Activated B cell treated with CpG ODN at 0.5 μM for 24 hours (primary cell): ENCODE results near the gene CLCA1. TPM values are rescaled to one million over a fixed set of nuclear protein-coding genes. Genes with fewer than 3 reads are reported as not detected.

Source experiments
- ATAC-seq: fragments of 200-7000 bp; cut with Tn5 transposase; one replicate; pipeline ENCODE4 v1.10.0; 2021; ENCODE audit warnings: low read depth, mild to moderate bottlenecking, moderate library complexity
- CTCF ChIA-PET: fragments of 350-600 bp; sonication (Branson Sonifier 250); formaldehyde crosslinking; loops from one replicate; lab custom pipeline; 2021; ENCODE audit warnings: antibody characterized with exemption; lab: Charles Lee
- POLR2A ChIA-PET: fragments of 350-600 bp; sonication (Branson Sonifier 250); formaldehyde crosslinking; loops from one replicate; lab custom pipeline; 2021; ENCODE audit warnings: antibody characterized with exemption; lab: Charles Lee
- DNase-seq: peaks from one replicate; pipeline ENCODE4 v3.0.0; 2022
- H3K27ac Mint-ChIP-seq: one replicate; pipeline ENCODE4 v1.8.0; 2020; ENCODE audit warnings: mixed read lengths
- H3K27me3 Mint-ChIP-seq: one replicate; pipeline ENCODE4 v1.8.0; 2021; ENCODE audit warnings: mixed read lengths
- H3K36me3 Mint-ChIP-seq: one replicate; pipeline ENCODE4 v1.8.0; 2021; ENCODE audit warnings: low read depth, mixed read lengths
- H3K4me1 Mint-ChIP-seq: one replicate; pipeline ENCODE4 v1.8.0; 2021; ENCODE audit warnings: mixed read lengths
- H3K4me3 Mint-ChIP-seq: one replicate; pipeline ENCODE4 v1.8.0; 2020; ENCODE audit warnings: mild to moderate bottlenecking, mixed read lengths
- H3K9me3 Mint-ChIP-seq: one replicate; pipeline ENCODE4 v1.8.0; 2020; ENCODE audit warnings: mixed read lengths
- CTCF ChIP-seq: fragments of 200-600 bp; IDR thresholded peaks from one replicate; pipeline ENCODE4 v1.8.0; 2022; ENCODE audit warnings: antibody characterized with exemption, mild to moderate bottlenecking
- intact Hi-C: fragments of 100-400 bp; cut with micrococcal nuclease; formaldehyde crosslinking; loops from one replicate; pipeline ENCODE4 v1.15.1; 2024
- total RNA-seq: library from RNA; stranded (reverse); gene quantifications from 2 replicates; pipeline ENCODE4 v1.2.3, GENCODE V29; 2022

The CLCA1 gene
- total RNA-seq, 1 donor from 2014 or later: not detected

GRCh38 chr1:86460998-86461397 is 7.7 kb upstream of the CLCA1 start:
- DNase-seq (no peak), ATAC-seq (no peak)
- Mint-ChIP-seq H3K9me3 (no peaks in the 10 kb centered on the region), H3K27me3 (peaks cover 8% of the 10 kb centered on the region), H3K4me1 (no peaks in the 10 kb centered on the region), H3K4me3 (no peak overlapping the region), H3K27ac (no peak overlapping the region), H3K36me3 (no peaks in the 10 kb centered on the region)
- TF ChIP-seq CTCF: no peak
- intact Hi-C loops: no loop called here
- ChIA-PET POLR2A (no interaction called here), CTCF (interaction anchor here (1.4 kb wide), 1 partner anchor 12 kb away, joined by 4 read pairs; no protein-coding TSS in a partner anchor)

- DNase-seq: no peak
- no peak for TF ChIP-seq CTCF
- ChIA-PET POLR2A (no interaction called here), CTCF (interaction anchor here (1.4 kb wide), 1 partner anchor 11 kb away, joined by 4 read pairs; no protein-coding TSS in a partner anchor)
- H3K27me3 Mint-ChIP-seq: peaks cover 8% of the 10 kb centered on the region
- H3K36me3 Mint-ChIP-seq: no peaks in the 10 kb centered on the region
- H3K9me3 Mint-ChIP-seq: no peaks in the 10 kb centered on the region
- no peak overlapping the region for H3K4me3 Mint-ChIP-seq
- no peak for ATAC-seq
- H3K4me1 Mint-ChIP-seq: no peaks in the 10 kb centered on the region
- H3K27ac Mint-ChIP-seq: no peak overlapping the region
- intact Hi-C loops: no loop called here
Observed at GRCh38 chr1:86461482-86461881, 7.2 kb upstream of the CLCA1 start.

GRCh38 chr1:86464819-86465218 is 3.9 kb upstream of the CLCA1 start:
- no peak overlapping the region for H3K27ac Mint-ChIP-seq
- DNase-seq: no peak
- ChIA-PET POLR2A (no interaction called here), CTCF (interaction anchor here (0.9 kb wide), 1 partner anchor 8 kb away, joined by 5 read pairs; no protein-coding TSS in a partner anchor)
- no peak for ATAC-seq
- no peak for TF ChIP-seq CTCF
- H3K4me3 Mint-ChIP-seq: no peak overlapping the region
- H3K4me1 Mint-ChIP-seq: no peaks in the 10 kb centered on the region
- peaks cover 5% of the 10 kb centered on the region for H3K27me3 Mint-ChIP-seq
- no peaks in the 10 kb centered on the region for H3K36me3 Mint-ChIP-seq
- H3K9me3 Mint-ChIP-seq: no peaks in the 10 kb centered on the region
- intact Hi-C loops: no loop called here

GRCh38 chr1:86466109-86466844 is 2.5 kb upstream of the CLCA1 start:
- H3K4me1 Mint-ChIP-seq: peaks cover 6% of the 10 kb centered on the region
- POLR2A ChIA-PET: no interaction called here
- CTCF ChIA-PET: interaction anchor here (0.7 kb wide), 1 partner anchor 39 kb away, joined by 3 read pairs; no protein-coding TSS in a partner anchor

More at GRCh38 chr1:86466109-86466844, 2.5 kb upstream of the CLCA1 start:
- DNase-seq (no peak), ATAC-seq (no peak)
- Mint-ChIP-seq H3K27me3 (peaks cover 14% of the 10 kb centered on the region), H3K27ac (no peak overlapping the region), H3K36me3 (no peaks in the 10 kb centered on the region), H3K4me3 (no peak overlapping the region), H3K9me3 (no peaks in the 10 kb centered on the region)
- TF ChIP-seq CTCF: no peak
- intact Hi-C loops: no loop called here
